Left colon (tissue), 2 donors: Measurements from ENCODE around the gene KL. TPM values are rescaled to one million over a fixed set of nuclear protein-coding genes. Genes with fewer than 3 reads are reported as not detected.

ENCODE experiments used
- ATAC-seq: fragments of 200-7000 bp; cut with Tn5 transposase; one replicate; pipeline ENCODE4 v1.9.1; 2020; ENCODE audit warnings: mild to moderate bottlenecking, moderate library complexity
- DNase-seq, 2 donors: peaks; one replicate each; pipeline ENCODE4 v3.0.0-alpha.2; 2020
- intact Hi-C, 2 donors: fragments of 100-400 bp; cut with DNase I in 1 of 2; cut with micrococcal nuclease in 1 of 2; formaldehyde crosslinking; loops; one replicate each; pipeline versions ENCODE4 v1.11.2 to v1.14.0; 2022; cut with DNase I, micrococcal nuclease
- total RNA-seq, 2 donors: library from RNA; stranded (reverse); fragmentation: NEBNext Ultra II Directional; extraction: Animal tissue kit (Norgen Biotek cat#: 25700); gene quantifications; one replicate each; pipeline ENCODE4 v1.2.1, GENCODE V29; 2021
- donor health status: DM: no; HTN: no; CAD: no.
- donor health status: DM: yes; HTN: yes; CAD: no.

The KL gene
- total RNA-seq, 2 donors from 2014 or later: 1.0 to 2.0 TPM

DNA sequence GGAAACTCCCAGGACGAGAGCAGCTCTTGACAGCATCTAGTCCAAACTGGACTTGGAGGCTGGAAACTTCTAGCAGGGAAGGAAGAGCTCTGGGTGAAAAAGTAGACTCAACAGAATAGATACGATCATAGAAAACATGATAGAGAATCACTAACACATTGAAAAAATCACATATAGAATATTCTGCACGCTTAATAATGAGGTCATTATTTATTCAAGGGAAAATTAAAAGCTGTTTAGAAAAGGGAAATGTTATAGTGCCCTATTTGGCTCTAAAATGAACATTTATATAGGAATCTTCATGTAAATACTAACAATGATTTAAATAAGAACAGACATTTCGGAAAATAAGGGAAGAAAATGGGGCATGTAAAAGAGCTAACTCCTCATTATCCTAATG, 15.1 kb downstream of the KL start:
- DNase-seq (no peak), ATAC-seq (no peak)
- intact Hi-C loops: no loop called here

DNA sequence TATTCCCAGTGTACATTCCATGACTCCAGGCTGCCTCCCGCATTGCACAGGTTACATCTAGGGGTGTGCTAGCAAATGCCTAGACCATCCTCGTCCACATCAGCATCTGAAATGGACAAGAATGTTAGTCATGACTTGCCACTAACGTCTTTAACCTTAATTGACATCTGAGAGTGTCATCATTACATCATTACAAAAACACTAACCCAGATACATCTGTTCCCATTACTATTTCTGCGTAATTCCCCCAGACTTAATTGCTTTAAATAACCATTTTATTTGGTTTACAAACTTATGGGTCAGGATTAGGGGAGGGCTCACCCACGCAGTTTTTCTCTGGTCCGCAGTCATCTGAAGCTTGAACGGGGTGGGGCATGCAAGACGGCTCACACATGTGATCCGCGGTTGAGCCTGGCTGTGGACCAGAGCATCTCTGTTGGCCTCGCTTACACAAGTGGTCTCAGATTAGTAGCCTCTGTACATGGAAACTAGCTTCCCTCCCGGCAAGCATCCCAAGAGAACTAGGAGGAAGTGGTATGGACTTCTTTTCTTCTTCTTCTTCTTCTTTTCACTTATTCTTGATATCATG, 15.9 kb downstream of the KL start:
- intact Hi-C loops: no loop called here
- DNase-seq (peak in 1 of 2 donors; percentile 10), ATAC-seq (no peak)

DNA sequence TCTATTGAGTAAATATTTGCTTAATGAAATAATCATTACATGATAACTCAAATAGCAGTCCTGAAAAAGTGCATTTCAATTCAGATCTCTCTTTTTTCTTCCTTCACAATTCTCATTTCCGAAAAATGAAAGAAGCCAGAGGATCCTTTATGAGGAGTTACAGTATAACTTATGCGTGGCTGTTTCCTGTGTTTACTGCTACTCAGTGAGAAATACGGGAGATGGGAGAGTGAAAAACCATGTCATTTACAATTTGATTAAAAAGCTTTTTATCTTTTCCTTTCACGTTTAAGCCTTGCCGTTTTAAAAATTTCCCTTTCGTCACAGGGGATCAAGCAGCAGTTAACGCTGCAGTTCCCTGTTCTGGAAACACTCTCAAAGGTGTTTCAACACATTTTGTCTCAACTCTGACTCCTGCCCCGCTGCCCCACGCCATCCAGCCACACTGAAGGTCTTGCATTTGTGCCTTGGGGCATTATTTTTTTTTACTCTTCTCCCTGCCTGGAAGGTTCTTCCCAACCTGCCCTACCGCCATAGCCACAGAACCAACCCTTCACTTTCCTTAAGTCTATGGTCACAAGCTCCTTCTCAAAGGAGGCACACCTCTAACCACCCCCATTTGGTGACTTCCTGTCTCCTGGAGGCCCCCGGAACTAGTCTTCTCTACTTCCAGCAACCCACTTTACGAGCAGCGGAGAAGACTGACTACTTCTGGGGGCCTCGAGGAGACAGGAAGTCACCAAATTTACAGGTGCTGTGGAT, 17.0 kb downstream of the KL start:
- no peak for ATAC-seq
- intact Hi-C loops: no loop called here
- no peak for DNase-seq

DNA sequence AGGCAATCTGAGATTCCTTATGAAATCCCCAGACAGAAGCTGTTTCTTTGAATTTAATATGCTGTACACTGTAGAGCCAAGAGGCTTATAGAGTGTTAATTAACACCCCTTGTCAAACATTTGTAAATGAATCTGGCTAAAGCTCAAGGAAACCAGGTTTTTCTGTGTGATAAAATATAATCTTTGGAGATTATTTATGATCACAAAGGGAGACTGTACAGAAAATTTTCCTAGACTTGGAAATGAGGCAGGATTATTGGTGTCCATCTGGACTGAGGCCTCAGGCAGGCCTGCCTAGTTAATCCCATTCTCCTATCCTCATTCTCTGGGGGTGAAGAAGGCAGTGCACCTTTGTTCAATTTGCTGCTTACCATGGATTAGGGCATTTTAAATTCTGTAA, 17.8 kb downstream of the KL start:
- no peak for ATAC-seq
- intact Hi-C loops: no loop called here
- DNase-seq: no peak

DNA sequence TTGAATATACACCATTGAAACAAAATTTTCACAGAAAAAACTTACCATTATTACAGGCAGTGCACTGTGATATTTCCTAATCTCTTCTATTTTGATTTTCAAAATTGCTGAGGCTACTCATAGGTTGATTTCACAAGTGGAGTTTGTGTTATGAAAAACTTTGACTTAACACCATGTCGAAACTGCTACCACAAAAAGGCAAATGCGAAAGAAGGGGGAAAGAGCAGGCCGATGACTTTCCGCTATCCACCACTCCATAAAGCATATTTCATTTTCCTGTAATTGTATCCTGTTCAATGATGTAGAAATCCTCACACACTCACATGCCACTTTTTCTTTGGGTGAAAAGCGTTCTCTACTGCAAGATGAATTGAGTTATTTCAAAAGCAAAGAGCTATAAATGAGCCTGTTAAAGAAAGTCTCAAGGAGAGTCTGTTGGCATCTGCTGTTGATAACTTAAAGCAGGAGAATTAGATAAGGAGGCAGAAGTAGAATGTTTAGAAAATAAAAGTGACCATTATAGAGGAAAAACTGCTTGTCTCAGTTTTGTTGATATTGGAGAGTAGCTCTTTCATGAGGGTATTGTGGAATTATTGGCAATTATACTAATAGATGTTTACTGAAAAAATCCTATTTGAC, 18.8 kb downstream of the KL start:
- ATAC-seq (no peak), DNase-seq (no peak)
- intact Hi-C loops: no loop called here

DNA sequence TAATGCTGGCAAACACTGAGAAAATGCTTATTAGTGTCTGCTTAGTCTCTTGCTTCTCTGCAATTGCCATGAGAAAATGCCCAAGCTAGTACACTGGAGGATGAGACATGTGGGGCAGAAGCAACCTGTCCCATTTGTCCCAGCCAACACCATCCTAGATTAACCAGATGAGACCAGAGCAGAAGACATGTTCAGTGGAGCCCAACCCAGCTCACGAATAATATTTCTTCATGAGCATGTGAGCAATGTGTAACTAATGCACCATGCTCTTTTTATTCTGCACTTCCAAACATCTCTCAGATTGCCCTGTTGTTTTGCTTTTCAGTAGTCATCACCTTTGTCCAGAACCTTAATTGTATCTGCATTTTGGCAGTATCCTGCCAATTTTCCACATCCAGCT, 21.4 kb downstream of the KL start:
- intact Hi-C loops: no loop called here
- DNase-seq (no peak), ATAC-seq (no peak)

DNA sequence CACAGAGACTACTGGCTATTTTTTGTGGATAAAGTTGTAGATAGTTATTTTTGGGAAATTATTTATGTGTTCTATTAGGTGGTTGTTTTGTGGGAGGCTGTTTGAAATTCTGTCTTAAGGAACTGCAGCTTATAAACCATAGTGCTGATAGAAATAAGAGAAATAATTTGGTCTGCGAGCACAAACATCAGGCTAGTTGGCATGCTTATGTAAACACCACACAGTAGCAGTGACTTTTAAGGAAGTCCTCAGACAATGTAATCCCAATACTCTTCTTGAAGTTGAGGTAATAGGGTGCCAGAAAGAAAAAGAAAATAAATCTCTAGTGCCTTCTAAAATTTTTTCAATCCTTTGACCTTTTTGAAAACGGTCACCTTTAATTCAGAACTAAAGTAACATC, 23.9 kb downstream of the KL start:
- no peak for ATAC-seq
- intact Hi-C loops: no loop called here
- DNase-seq: no peak

DNA sequence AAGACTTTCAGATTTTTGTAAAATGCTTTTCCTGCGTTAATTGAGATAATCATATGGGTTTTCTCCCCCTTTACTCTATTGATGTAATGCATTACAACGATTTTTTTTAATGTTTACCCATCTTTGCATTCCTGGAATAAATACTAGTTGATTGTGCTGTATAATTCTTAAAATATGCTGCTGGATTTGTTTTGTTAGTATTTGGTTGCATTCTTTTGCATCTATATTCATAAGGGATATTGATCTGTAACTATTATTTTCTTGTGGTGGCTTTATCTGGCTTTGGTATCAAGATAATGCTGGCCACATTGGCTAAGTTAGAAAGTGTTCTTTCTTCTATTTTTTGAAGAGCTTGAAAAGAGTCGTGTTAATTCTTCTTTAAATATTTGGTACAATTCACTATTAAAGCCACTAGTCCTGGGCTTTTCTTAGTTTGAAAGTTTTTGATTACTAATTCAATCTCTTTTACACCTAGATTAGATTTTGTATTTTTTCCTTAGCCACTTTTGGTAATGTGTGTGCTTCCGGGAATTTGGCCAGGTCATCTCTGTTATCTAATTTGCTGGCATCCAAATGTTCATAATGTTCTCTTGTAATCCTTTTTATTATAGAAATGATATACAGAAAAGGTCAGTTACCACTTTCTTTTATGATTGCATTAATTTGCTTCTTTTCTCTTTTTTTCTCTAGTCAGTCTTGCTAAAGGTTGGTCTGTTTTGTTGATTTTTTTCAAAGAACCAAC, 29.8 kb downstream of the KL start:
- ATAC-seq (no peak), DNase-seq (no peak)
- intact Hi-C loops: no loop called here

DNA sequence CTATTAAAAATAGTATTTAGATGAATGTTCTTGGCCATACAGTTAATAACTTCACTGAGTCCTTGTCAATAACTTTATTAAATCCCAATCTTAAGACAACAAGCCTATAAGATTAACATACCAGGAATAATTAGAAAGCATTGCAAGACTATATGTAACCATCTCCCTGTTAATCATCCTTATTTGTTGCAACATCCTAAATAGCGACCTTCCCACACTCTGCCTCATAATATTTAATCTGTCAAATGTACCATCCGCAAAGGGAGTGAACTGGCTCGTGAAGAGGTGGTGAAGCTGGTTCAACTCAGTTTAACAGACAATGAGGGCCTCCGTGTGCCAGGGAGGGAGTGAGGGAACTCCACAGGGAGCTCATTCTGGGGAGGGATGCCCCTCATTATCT, 33.9 kb downstream of the KL start:
- DNase-seq (no peak), ATAC-seq (no peak)
- intact Hi-C loops: no loop called here

DNA sequence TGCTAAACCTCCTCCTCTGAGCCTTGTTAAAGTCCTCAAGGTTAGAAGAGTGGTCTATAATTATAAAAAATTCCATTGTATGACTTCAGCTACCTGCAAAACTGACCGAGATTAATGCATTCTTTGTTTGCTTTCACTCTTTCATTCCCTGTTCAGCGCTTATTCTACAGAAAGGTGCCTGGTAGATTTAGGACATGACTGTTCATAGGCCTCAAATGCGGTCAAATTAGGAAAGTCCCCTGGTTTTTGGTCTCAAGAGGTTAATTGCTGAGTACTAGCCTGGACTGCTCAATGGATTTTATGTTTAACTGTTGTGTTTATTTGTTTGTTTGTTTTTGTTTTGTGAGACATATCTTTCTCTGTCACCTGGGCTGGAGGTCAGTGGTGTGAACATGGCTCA, 35.4 kb downstream of the KL start:
- ATAC-seq: no peak
- intact Hi-C loops: no loop called here
- no peak for DNase-seq

DNA sequence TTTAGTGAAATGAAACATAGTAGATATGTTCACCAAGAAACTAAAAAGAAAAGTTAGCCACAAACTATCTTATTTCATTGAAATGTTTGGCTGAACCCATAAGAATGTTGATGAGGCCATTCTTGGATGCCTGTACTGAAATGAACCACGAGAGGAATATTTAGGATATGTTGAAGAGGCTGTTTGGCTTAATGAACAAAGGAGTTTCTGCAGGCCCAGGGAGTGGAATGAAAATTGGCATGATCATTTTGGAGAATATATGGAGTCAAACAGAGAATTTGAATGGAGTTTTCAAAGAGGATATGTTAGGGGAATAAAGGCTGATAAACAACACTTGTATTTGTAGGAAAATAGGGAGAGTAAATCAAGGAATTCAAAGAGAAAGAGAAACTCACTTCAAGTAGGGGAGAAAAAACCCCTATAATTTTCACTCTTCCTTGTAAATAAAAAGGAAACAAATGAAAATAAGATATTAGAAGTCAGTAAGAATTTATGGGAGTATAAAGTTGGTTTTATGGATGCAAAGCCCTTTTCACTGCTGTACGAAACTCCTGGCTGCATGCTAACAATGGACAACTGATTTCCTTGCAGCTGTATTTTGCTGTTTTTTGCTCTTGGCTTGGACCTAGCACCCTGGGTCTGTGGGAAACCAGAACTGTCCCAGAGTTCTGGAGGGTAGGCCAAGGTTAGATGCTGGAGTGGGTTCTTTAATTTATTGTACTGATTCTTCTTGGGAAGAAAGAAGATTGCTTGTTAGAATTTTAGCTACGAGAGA, 36.5 kb downstream of the KL start:
- intact Hi-C loops: no loop called here
- DNase-seq (no peak), ATAC-seq (no peak)

DNA sequence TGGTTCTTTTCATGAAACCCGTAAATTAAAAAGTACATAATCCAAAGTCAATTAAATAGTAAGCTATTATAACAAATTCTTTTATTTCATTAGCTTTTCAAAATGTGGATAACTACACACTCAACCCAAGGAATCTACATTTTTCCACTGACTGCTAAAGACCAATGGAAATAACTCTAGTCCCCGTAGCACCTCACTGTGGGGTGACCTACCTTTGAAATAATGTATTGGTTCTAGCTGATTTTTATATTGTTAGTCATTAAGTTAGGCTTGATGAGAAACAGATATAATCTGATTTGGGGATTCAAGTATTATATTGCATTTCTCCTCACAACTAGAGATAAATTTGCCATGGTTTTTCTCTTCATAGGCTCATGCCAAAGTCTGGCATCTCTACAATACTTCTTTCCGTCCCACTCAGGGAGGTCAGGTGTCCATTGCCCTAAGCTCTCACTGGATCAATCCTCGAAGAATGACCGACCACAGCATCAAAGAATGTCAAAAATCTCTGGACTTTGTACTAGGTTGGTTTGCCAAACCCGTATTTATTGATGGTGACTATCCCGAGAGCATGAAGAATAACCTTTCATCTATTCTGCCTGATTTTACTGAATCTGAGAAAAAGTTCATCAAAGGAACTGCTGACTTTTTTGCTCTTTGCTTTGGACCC, 37.3 kb downstream of the KL start:
- intact Hi-C loops: no loop called here
- ATAC-seq: no peak
- DNase-seq: no peak

DNA sequence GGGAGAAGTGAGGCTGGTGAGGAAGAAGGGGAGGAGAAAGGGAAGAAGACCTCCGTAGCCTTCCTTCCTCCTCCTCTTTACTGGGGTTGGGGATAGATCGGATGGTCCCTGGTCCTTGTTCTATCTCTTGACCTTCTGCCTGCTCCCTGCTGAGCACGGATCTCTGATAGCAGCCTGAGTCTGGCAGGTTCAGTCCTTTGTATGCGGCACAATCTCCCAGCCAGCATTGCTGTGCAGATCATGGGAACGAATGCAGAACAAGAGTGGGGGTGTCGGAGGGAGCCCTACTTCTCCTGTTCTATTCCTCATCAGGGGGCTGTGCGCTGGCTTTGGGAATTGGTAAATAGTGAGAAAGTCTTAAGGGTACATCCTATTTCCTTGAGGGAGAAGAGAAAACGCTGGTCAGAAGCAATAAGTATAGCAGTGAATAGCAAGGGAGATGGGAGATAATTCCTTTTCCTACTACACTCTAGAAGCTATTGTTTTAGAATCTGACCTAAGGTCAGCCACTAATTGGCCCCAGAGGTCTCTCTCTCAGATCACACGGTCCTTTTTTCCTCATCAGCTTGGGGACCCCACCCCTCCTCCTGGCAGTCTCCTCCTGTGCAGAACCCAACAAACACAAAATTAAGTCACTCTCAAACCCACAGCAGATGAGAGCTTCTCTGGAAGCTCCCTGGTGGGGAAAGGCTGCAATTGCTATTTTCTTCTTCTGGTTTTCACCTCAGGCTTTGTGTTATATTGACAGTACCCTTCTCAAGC, 41.0 kb downstream of the KL start:
- DNase-seq: no peak
- no peak for ATAC-seq
- intact Hi-C loops: no loop called here

DNA sequence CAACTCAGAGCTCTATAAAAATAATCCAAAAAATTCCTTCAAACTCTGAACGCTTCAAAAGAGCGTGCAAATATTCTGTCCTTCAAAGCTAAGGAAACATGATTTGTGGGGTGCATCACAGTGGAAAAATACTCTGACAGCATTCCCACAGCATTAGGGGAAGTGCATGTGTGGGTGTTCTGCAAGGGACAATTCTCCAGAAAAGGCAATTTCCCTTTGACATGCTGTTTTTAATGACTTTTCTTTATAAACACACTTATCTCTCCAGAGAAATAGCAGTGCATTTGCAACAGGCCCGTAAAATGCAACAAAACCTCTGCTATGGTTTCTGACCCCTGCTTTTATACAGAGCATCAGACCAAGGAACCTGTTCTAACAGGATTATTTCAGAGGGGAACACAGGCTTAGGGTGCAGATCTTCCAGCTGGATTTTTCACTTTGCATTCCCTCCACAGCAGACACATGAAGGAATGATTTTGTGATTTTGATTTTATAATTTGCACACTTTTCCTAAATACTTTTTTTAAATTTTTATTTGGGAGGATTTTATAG, 42.6 kb downstream of the KL start:
- DNase-seq: no peak
- no peak for ATAC-seq
- intact Hi-C loops: no loop called here

DNA sequence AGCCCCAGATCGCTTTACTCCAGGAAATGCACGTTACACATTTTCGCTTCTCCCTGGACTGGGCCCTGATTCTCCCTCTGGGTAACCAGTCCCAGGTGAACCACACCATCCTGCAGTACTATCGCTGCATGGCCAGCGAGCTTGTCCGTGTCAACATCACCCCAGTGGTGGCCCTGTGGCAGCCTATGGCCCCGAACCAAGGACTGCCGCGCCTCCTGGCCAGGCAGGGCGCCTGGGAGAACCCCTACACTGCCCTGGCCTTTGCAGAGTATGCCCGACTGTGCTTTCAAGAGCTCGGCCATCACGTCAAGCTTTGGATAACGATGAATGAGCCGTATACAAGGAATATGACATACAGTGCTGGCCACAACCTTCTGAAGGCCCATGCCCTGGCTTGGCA, 44.6 kb downstream of the KL start:
- ATAC-seq (no peak), DNase-seq (no peak)
- intact Hi-C loops: no loop called here

DNA sequence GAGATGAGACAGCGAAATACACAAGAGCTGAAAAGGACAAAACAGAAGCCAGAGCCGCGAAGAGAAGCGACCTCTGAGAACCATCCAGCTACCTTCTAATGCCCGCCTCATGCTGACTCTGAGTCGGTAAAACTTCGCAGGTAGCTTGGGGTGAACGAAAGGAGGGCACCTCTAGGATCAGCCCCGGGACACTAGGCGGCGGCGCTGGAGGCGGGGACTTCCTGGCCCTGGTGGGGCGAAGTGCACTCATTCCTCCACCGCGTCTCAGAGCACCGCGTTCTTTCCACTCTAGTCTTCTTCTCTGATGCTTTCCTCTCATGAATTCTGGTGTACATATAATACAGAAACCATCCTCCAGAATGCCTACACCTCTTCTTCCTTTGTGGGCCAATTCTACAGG, 50.1 kb downstream of the KL start:
- intact Hi-C loops: no loop called here
- no peak for DNase-seq

DNA sequence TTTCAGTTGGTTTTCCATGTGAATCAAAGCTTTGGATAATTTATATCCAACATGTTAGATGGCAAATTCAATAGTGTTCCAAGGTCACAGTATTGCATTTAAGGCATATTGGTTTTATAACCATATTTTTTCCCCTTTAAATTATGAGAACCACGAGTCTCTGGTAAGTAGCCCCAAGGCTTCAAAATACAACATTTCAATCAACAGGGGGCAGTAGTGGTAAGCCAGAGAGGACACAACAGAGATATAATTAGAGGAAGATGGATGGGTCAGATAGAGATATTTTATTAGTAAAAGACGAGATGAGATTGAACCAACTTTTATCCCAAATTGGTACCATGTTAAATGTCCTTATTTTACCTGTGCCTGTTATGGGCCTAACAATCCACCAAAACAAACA, 53.1 kb downstream of the KL start:
- intact Hi-C loops: no loop called here
- DNase-seq: no peak
- ATAC-seq: no peak

More for the DNA sequence above, 50.1 kb downstream of the KL start:
- ATAC-seq: no peak

DNA sequence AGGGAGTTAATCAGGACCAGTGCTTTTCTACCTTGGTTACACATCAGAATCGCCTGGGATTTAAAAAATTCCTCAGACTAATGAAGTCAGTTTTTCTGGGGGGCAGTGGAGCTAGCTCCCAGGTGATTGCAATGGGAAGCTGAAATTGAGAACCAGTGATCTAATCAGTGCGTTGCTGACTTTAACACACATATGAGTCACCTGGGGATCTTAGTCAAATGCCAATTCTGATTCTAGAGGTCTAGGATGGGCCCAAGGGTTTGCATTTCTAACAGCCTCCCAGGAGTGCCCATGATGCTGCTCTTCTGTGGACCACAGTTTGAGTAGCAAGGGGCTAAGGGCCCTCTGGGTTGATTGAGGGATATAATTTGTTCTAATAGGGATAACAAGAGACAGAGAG, 54.5 kb downstream of the KL start:
- intact Hi-C loops: no loop called here
- no peak for ATAC-seq
- no peak for DNase-seq
